OCI-LY1 (cell line): ENCODE results near the gene TRIM61.
A peak's percentile ranks its signal among the peaks of the same experiment; 100 is the strongest.
"Not testable (repeated sequence)": the region's sequence is repeated elsewhere in the genome, so short reads cannot be mapped to it uniquely, and the experiment has no call there.

Experiments
- H2AFZ ChIP-seq: fragments of 200-600 bp; sonication (generic), shearing (Covaris generic); 2 replicates; pipeline ENCODE4 v1.6.0; 2014; ENCODE audit warnings: antibody characterized with exemption, mild to moderate bottlenecking, low read length
- H3F3A ChIP-seq: fragments of 200-600 bp; sonication (generic), shearing (Covaris generic); 2 replicates; pipeline ENCODE4 v1.6.0; 2014; ENCODE audit warnings: mild to moderate bottlenecking, antibody characterized with exemption, low read length, moderate library complexity; ENCODE audit not compliant: insufficient read depth
- H3K27ac ChIP-seq: fragments of 200-600 bp; sonication (generic); 2 replicates; pipeline ENCODE4 v1.5.1; 2014; ENCODE audit warnings: low read length, mixed run types, mild to moderate bottlenecking, low read depth; ENCODE audit not compliant: poor library complexity, severe bottlenecking
- H3K27me3 ChIP-seq: fragments of 200-600 bp; sonication (generic); 2 replicates; pipeline ENCODE4 v1.6.0; 2014; ENCODE audit warnings: antibody characterized with exemption, mild to moderate bottlenecking, low read length, moderate library complexity; ENCODE audit not compliant: insufficient read depth
- H3K36me3 ChIP-seq: fragments of 200-600 bp; sonication (generic); 2 replicates; pipeline ENCODE4 v1.6.1; 2014; ENCODE audit warnings: mild to moderate bottlenecking, antibody characterized with exemption, low read length, moderate library complexity, mixed read lengths; ENCODE audit not compliant: insufficient read depth
- H3K4me1 ChIP-seq: fragments of 200-600 bp; sonication (generic); 2 replicates; pipeline ENCODE4 v1.5.1; 2014; ENCODE audit warnings: mild to moderate bottlenecking, low read length, moderate library complexity; ENCODE audit not compliant: insufficient read depth, severe bottlenecking
- H3K4me2 ChIP-seq: fragments of 200-600 bp; sonication (generic), shearing (Covaris generic); 2 replicates; pipeline ENCODE4 v1.6.1; 2014; ENCODE audit warnings: low read length
- H3K4me3 ChIP-seq: fragments of 200-600 bp; sonication (generic); 2 replicates; pipeline ENCODE4 v1.5.1; 2014; ENCODE audit warnings: low read length, low read depth, mild to moderate bottlenecking, mixed read lengths; ENCODE audit not compliant: poor library complexity, severe bottlenecking
- H3K79me2 ChIP-seq: fragments of 200-600 bp; shearing (Covaris generic); 2 replicates; pipeline ENCODE4 v1.6.1; 2016; ENCODE audit warnings: mixed run types, low read length, mixed read lengths; ENCODE audit not compliant: insufficient read depth
- H3K9ac ChIP-seq: fragments of 200-600 bp; sonication (generic), shearing (Covaris generic); 2 replicates; pipeline ENCODE4 v1.6.1; 2014; ENCODE audit warnings: mild to moderate bottlenecking, low read length, mixed read lengths
- H3K9me2 ChIP-seq: fragments of 200-600 bp; sonication (generic), shearing (Covaris generic); 2 replicates; pipeline ENCODE4 v1.6.1; 2014; ENCODE audit warnings: low read depth, mild to moderate bottlenecking, low read length, mixed read lengths
- H3K9me3 ChIP-seq: fragments of 200-600 bp; shearing (Covaris generic); 2 replicates; pipeline ENCODE4 v1.6.1; 2014; ENCODE audit warnings: low read length, mixed read lengths
- H4K20me1 ChIP-seq: fragments of 200-600 bp; sonication (generic), shearing (Covaris generic); 2 replicates; pipeline ENCODE4 v1.6.0; 2016; ENCODE audit warnings: mild to moderate bottlenecking, low read length; ENCODE audit not compliant: insufficient read depth
- EZH2 ChIP-seq: fragments of 200-600 bp; sonication (generic), shearing (Covaris generic); IDR thresholded peaks from 2 replicates; pipeline ENCODE4 v1.8.0; 2017; ENCODE audit warnings: borderline replicate concordance, mixed run types, mild to moderate bottlenecking, antibody characterized with exemption, low read length, moderate library complexity, mixed read lengths
- TF ChIP-seq, protein P1 (sequence below): fragments of 200-600 bp; sonication (generic), shearing (Covaris generic); IDR thresholded peaks from 2 replicates; pipeline ENCODE4 v1.5.1; 2017; ENCODE audit warnings: mild to moderate bottlenecking, antibody characterized with exemption, low read length, moderate library complexity, mixed read lengths

The TRIM61 gene

DNA sequence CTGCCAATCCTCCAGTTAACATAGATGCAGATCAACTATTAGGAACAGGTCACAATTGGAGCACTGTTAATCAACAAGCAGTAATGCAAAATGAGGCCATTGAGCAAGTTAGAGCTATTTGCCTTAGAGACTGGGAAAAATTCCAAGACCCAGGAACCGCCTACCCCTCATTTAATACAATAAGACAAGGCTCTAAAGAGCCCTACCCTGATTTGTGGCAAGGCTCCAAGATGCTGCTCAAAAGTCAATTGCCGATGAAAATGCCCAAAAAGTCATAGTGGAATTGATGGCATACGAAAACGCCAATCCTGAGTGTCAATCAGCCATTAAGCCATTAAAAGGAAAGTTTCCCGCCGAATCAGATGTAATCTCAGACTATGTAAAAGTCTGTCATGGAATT is 20.5 kb upstream of the TRIM61 start:
- no peak overlapping the region for H2AFZ ChIP-seq
- no peaks in the 10 kb centered on the region for H3K79me2 ChIP-seq
- no peak overlapping the region for H3K4me2 ChIP-seq
- no peaks in the 10 kb centered on the region for H3K36me3 ChIP-seq
- no peaks in the 10 kb centered on the region for H3K9me2 ChIP-seq
- H3K9me3 ChIP-seq = no peaks in the 10 kb centered on the region
- no peak overlapping the region for H3K27ac ChIP-seq
- H4K20me1 ChIP-seq = no peaks in the 10 kb centered on the region
- no peak overlapping the region for H3K9ac ChIP-seq
- no peak for TF ChIP-seq EZH2
- TF ChIP-seq, protein P1, sequence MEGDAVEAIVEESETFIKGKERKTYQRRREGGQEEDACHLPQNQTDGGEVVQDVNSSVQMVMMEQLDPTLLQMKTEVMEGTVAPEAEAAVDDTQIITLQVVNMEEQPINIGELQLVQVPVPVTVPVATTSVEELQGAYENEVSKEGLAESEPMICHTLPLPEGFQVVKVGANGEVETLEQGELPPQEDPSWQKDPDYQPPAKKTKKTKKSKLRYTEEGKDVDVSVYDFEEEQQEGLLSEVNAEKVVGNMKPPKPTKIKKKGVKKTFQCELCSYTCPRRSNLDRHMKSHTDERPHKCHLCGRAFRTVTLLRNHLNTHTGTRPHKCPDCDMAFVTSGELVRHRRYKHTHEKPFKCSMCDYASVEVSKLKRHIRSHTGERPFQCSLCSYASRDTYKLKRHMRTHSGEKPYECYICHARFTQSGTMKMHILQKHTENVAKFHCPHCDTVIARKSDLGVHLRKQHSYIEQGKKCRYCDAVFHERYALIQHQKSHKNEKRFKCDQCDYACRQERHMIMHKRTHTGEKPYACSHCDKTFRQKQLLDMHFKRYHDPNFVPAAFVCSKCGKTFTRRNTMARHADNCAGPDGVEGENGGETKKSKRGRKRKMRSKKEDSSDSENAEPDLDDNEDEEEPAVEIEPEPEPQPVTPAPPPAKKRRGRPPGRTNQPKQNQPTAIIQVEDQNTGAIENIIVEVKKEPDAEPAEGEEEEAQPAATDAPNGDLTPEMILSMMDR = no peak
- H3K27me3 ChIP-seq = no peaks in the 10 kb centered on the region
- H3K4me3 ChIP-seq = no peak overlapping the region
- no peaks in the 10 kb centered on the region for H3K4me1 ChIP-seq
- no peaks in the 10 kb centered on the region for H3F3A ChIP-seq

DNA sequence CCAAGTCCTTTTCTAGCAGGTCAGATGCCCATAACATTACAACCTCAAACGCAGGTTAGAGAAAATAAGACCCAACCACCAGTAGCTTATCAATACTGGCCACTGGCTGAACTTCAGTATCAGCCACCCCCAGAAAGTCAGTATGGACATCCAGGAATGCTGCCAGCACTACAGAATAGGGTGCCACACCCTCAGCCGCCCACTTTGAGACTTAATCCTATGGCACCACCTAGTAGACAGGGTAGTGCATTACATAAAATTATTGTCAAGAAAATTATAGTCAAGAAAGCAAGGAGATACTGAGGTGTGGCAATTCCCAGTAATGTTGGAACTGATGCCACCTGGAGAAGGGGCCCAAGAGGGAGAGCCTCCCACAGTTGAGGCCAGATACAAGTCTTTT is 19.9 kb upstream of the TRIM61 start:
- Histone ChIP-seq H2AFZ (no peak overlapping the region), H3K27me3 (no peaks in the 10 kb centered on the region), H4K20me1 (no peaks in the 10 kb centered on the region), H3K36me3 (no peaks in the 10 kb centered on the region), H3K27ac (no peak overlapping the region), H3K9ac (no peak overlapping the region), H3K9me2 (no peaks in the 10 kb centered on the region), H3K4me1 (no peaks in the 10 kb centered on the region), H3K4me3 (no peak overlapping the region), H3K79me2 (no peaks in the 10 kb centered on the region), H3K9me3 (no peaks in the 10 kb centered on the region), H3K4me2 (no peak overlapping the region), H3F3A (no peaks in the 10 kb centered on the region)
- no peak for TF ChIP-seq EZH2
- TF ChIP-seq, protein P1 = peak; percentile 51; the same call in 1 of the 2 replicates

DNA sequence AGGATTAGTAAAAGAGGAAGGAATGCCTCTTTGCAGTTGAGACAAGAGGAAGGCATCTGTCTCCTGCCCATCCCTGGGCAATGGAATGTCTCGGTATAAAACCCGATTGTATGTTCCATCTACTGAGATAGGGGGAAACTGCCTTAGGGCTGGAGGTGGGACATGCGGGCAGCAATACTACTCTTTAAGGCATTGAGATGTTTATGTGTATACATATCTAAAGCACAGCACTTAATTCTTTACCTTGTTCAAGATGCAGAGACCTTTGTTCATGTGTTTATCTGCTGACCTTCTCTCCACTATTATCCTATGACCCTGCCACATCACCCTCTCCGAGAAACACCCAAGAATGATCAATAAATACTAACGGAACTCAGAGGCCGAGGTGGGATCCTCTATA is 18.7 kb upstream of the TRIM61 start:
- not testable (repeated sequence) for H3K4me2 ChIP-seq, H3K27me3 ChIP-seq, H3K27ac ChIP-seq, H3K9me2 ChIP-seq, H3F3A ChIP-seq, H4K20me1 ChIP-seq, H2AFZ ChIP-seq, H3K4me1 ChIP-seq, H3K36me3 ChIP-seq, H3K9me3 ChIP-seq, H3K9ac ChIP-seq, H3K79me2 ChIP-seq, H3K4me3 ChIP-seq

DNA sequence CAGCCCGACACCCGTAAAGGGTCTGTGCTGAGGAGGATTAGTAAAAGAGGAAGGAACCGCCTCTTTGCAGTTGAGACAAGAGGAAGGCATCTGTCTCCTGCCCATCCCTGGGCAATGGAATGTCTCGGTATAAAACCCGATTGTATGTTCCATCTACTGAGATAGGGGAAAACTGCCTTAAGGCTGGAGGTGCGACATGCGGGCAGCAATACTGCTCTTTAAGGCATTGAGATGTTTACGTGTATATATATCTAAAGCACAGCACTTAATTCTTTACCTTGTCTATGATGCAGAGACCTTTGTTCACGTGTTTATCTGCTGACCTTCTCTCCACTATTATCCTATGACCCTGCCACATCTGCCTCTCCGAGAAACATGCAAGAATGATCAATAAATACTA is 13.3 kb upstream of the TRIM61 start:
- not testable (repeated sequence) for H3K79me2 ChIP-seq, H2AFZ ChIP-seq, H3F3A ChIP-seq, H4K20me1 ChIP-seq, H3K4me2 ChIP-seq, H3K4me3 ChIP-seq, H3K9me3 ChIP-seq, H3K9me2 ChIP-seq, H3K4me1 ChIP-seq, H3K27ac ChIP-seq, H3K27me3 ChIP-seq, H3K36me3 ChIP-seq, H3K9ac ChIP-seq
